ENCODE data around the gene ETV6.

- TF ChIP-seq POLR2AphosphoS5 (IDR thresholded peaks at IDR 0.05; ENCODE audit: low read depth, low read length) (no peak), TAF1 (IDR thresholded peaks at IDR 0.05; ENCODE audit: borderline replicate concordance, insufficient read depth, low read length) (no peak), SIN3A (IDR thresholded peaks at IDR 0.05; ENCODE audit: borderline replicate concordance, insufficient read depth, low read length) (no peak), FOXP2 (optimal IDR thresholded peaks at IDR 0.05; ENCODE audit: borderline replicate concordance, extremely low read depth, extremely low read length, insufficient read depth) (no peak)
- TF ChIP-seq, protein P1, sequence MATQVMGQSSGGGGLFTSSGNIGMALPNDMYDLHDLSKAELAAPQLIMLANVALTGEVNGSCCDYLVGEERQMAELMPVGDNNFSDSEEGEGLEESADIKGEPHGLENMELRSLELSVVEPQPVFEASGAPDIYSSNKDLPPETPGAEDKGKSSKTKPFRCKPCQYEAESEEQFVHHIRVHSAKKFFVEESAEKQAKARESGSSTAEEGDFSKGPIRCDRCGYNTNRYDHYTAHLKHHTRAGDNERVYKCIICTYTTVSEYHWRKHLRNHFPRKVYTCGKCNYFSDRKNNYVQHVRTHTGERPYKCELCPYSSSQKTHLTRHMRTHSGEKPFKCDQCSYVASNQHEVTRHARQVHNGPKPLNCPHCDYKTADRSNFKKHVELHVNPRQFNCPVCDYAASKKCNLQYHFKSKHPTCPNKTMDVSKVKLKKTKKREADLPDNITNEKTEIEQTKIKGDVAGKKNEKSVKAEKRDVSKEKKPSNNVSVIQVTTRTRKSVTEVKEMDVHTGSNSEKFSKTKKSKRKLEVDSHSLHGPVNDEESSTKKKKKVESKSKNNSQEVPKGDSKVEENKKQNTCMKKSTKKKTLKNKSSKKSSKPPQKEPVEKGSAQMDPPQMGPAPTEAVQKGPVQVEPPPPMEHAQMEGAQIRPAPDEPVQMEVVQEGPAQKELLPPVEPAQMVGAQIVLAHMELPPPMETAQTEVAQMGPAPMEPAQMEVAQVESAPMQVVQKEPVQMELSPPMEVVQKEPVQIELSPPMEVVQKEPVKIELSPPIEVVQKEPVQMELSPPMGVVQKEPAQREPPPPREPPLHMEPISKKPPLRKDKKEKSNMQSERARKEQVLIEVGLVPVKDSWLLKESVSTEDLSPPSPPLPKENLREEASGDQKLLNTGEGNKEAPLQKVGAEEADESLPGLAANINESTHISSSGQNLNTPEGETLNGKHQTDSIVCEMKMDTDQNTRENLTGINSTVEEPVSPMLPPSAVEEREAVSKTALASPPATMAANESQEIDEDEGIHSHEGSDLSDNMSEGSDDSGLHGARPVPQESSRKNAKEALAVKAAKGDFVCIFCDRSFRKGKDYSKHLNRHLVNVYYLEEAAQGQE (IDR thresholded peaks at IDR 0.05; ENCODE audit: insufficient read depth in 1 of 2, low read depth in 2 of 2, low read length in 2 of 2) = no peak
Observed at GRCh38 chr12:11849757-11850504, 200.5 kb downstream of the ETV6 start.
